ENCODE measurements around the gene PHLDA2.
"Not testable (repeated sequence)": the region's sequence is repeated elsewhere in the genome, so short reads cannot be mapped to it uniquely, and the experiment has no call there.

Gene PHLDA2

GRCh38 chr11:2945031-2945756 lies 16.0 kb upstream of the PHLDA2 start:
- in situ Hi-C loops (cut with MboI; ENCODE audit: low sequenced_read_pairs): no loop called here

GRCh38 chr11:2944530-2944929 lies 15.3 kb upstream of the PHLDA2 start:
- in situ Hi-C loops (cut with MboI; ENCODE audit: low sequenced_read_pairs): no loop called here

- in situ Hi-C loops (cut with MboI; ENCODE audit: low sequenced_read_pairs): no loop called here
These were observed 14.5 kb upstream of the PHLDA2 start for GRCh38 chr11:2943711-2944118.

- in situ Hi-C loops (cut with MboI; ENCODE audit: low sequenced_read_pairs): no loop called here
These were observed 13.9 kb upstream of the PHLDA2 start for GRCh38 chr11:2942872-2943710.

- in situ Hi-C loops (cut with MboI; ENCODE audit: low sequenced_read_pairs): no loop called here
These were observed 13.2 kb upstream of the PHLDA2 start for GRCh38 chr11:2942447-2942846.

DNA sequence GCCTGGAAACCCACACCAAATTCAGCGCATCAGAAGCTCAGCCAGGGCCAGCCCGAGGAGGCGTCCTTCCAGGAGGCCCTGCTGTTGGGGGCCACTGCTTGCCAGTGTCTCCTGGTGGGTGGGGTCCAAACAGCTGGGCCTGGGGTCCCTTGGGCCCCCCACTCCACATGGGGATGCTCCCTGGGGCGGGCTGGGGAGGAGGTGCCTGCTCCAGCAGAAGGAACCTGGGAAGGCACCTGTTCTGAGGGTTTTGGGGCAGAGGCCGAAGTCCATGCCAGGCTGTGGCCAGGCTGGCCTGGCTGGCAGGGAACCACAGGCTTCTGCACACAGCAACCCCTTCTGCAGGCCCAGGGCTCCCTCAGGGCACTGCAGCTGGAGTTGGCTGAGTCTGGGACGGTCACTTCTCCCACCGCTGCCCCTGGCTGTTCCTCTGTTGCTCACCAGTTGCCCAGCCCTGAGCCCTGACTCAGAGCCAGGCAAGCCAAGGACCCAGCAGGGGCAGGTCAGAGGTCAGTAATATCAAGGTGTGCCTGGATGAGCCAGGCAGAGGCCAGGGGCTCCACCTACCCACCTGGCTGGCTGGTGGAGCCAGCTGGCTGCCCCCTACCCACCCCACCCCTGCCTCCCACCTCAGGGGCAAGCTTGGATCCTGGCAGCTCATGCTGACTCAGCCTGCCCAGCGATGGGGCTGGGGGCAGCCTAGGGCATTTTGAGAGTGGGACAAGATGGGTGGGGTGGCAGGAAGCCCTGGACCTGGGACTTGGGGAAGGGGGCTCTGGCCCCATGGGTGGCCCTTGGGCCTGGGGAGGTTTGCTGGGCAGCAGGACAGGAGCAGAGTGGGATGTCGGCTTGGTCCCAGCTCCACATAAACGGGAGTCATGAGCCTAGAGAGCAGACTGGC lies 12.0 kb upstream of the PHLDA2 start:
- in situ Hi-C loops (cut with MboI; ENCODE audit: low sequenced_read_pairs): no loop called here

DNA sequence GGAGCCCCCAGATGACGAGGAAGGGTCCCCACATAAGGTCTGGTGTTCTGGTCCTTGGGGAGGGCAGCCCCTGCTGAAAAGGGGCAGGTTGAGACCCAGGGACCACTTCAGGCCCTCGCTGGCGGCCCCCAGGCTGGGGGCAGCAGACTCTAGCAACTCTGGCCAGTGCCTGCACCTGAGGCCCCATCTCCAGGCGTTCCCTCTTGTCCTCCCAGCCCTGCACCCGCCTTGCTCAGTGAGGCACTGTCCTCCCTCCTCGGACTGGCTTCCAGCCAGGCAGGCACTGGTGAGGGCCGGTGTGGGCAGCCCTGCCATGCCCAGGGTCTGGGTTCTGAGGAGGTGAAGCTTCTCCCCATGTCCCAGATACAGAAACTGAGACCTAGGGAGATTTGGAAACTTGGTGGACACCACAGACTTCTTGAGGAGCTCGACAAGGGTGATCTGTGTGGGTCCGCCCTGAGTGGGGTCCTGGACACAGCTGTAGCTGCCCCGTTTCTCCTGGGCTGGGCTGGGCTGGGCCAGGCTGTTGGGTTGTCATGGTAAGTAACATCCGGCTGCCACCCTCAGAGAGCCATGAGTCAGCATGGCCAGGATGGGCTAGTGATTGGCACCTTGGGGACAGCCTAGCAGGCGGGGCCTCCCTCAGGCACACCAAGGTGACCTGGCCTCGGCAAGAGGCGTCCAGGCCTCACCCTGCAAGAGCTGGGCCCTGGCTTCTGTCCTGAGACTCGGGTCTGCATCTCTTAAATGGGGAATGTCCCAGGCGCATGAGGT lies 11.1 kb upstream of the PHLDA2 start:
- in situ Hi-C loops (cut with MboI; ENCODE audit: low sequenced_read_pairs): no loop called here

GRCh38 chr11:2938458-2939418 lies 9.5 kb upstream of the PHLDA2 start:
- in situ Hi-C loops (cut with MboI; ENCODE audit: low sequenced_read_pairs): not testable (repeated sequence)

GRCh38 chr11:2937641-2938457 lies 8.6 kb upstream of the PHLDA2 start:
- in situ Hi-C loops (cut with MboI; ENCODE audit: low sequenced_read_pairs): not testable (repeated sequence)

GRCh38 chr11:2934611-2935239 lies 5.5 kb upstream of the PHLDA2 start:
- in situ Hi-C loops (cut with MboI; ENCODE audit: low sequenced_read_pairs): no loop called here

GRCh38 chr11:2934021-2934550 lies 4.9 kb upstream of the PHLDA2 start:
- in situ Hi-C loops (cut with MboI; ENCODE audit: low sequenced_read_pairs): no loop called here

DNA sequence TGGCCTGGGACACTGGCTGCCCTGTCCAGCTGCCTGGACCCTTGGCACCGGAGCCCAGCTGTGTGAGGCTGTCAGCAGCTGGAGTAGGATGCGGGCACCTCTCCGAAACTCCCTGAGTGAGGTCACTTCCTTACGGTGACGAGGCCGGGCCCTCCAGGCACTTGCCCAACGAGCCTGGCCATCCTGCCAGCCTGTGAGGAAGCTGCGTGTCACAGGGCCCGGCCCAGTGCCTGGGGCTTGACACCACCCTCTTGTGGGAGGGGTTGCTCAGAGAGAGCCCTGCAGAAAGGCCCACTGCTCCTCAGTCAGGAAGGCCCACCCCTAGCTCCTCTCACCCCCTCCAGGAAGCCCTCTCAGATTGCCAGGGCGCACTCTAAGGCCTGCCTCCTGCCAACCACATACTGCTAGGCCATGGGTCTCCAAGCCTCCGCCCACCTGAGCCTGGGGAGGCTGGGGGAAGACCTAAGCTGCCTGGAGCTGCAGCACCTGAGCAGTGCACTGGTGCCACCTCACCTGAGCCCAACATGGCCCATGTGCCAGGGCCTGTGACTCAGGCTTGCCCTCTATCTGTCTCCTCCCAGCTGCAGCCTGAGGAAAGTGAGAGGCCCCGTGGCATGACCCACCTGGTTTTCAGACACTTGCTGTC lies 4.3 kb upstream of the PHLDA2 start:
- in situ Hi-C loops (cut with MboI; ENCODE audit: low sequenced_read_pairs): no loop called here

GRCh38 chr11:2932850-2933251 lies 3.6 kb upstream of the PHLDA2 start:
- in situ Hi-C loops (cut with MboI; ENCODE audit: low sequenced_read_pairs): no loop called here

GRCh38 chr11:2931771-2932738 lies 2.8 kb upstream of the PHLDA2 start:
- in situ Hi-C loops (cut with MboI; ENCODE audit: low sequenced_read_pairs): no loop called here

DNA sequence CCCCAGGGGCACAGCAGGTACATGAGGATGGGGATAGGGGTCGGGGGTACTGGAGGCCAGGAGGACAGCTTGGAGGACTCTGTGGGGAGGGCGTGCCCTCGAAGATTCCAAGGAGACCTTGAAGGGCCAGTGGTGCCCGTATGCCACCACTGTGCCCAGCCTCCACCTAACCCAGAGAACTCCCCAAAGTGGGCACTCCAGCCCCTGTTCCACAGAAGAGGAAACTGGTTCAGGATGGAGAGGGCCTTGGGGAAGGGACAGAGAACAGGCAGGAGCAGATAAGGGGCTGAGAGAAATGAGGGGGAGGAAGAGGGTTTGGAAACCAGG lies 2.2 kb upstream of the PHLDA2 start:
- in situ Hi-C loops (cut with MboI; ENCODE audit: low sequenced_read_pairs): no loop called here

- in situ Hi-C loops (cut with MboI; ENCODE audit: low sequenced_read_pairs): no loop called here
These were observed 1.6 kb upstream of the PHLDA2 start for GRCh38 chr11:2930704-2931419.

All from HL-60/S4 treated with retinoic acid at 250 ng/mL for 4 days and 3 days (cell line).